CD4-positive, alpha-beta T cell treated with Interleukin-21 for 1 hour (primary cell): ENCODE measurements around the gene OR52E5.

Experiments
- DNase-seq: peaks from one replicate; pipeline ENCODE4 v3.0.0-alpha.2; 2020

The OR52E5 gene

GRCh38 chr11:5937868-5938602 is 45.0 kb downstream of the OR52E5 start:
- no peak for DNase-seq

DNA sequence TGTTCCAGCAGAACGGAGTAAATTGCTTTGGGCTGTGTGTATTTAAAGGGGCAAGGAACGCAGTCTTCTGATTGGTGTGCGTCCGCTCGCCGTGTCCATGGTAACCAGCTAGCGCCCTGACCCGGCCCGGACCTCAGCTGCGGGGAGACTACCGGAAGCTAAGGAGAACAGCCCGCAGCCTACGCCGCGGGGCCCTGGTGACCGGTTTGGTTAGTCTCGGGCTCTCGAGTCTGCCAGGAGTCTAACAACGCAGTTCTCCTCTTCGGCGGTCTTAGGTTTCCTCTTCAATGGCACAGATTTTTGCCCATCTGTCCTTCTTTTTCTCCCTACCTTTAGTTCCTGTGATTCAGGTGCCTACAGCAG is 45.6 kb downstream of the OR52E5 start:
- DNase-seq: no peak

- no peak for DNase-seq
Observed at GRCh38 chr11:5940748-5941147, 47.7 kb downstream of the OR52E5 start.

DNA sequence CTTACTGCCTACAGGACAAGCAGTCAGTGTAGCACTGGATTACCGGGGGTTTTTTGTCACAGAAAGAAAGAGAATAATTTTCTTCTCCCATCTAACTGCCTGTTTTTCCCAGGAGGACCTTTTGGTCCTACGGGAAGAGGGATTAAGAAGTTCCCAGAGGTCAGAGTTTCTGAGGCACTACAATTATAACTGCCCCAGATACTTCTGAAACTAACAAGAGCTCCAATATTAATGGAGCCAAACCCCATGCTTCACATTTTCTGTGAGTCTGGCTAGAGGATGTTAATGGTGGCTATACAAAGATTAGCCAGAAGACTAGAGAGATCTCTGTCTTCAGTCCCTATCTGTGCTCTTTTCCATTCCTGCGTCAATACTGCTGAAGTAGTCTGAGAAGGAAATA is 48.9 kb downstream of the OR52E5 start, which contains the start of gene OR56A3:
OR56A3 (plus strand) TSS at position 301 of the 400 bp plus-strand sequence. CDS start 5,096 bp downstream, outside the sequence.
- DNase-seq: no peak
